ENCODE data around the gene PTPN18. TPM values are rescaled to one million over a fixed set of nuclear protein-coding genes. Genes with fewer than 3 reads are reported as not detected.
A peak's percentile ranks its signal among the peaks of the same experiment; 100 is the strongest.
"Not testable (repeated sequence)": the region's sequence is repeated elsewhere in the genome, so short reads cannot be mapped to it uniquely, and the experiment has no call there.

Gene PTPN18
- total and polyA plus RNA-seq, 3 donors from 2014 or later, result 23.3 to 33.0 (median 23.4) TPM

GRCh38 chr2:130391058-130391871 lies 35.4 kb downstream of the PTPN18 start:
- peaks cover 36% of the 10 kb centered on the region for H3K4me1 ChIP-seq
- intact Hi-C loops (cut with DNase I; ENCODE audit: low total_unique reads), result no loop called here
- no peak for TF ChIP-seq CTCF (IDR thresholded peaks at IDR 0.05)
- no peak for TF ChIP-seq POLR2A (IDR thresholded peaks at IDR 0.05)
- peak overlapping the region; percentile 69 to 77 for H3K4me3 ChIP-seq
- H3K9me3 ChIP-seq, result no peaks in the 10 kb centered on the region
- DNase-seq, result peak; percentile 90
- WGBS, 2 donors, result 1% methylated on average over 41 to 59 of the region's 59 CpGs
- H3K36me3 ChIP-seq (ENCODE audit: low read depth, missing control alignments), result no peaks in the 10 kb centered on the region
- peak overlapping the region; percentile 90 to 92 for H3K27ac ChIP-seq
- no peaks in the 10 kb centered on the region for H3K27me3 ChIP-seq

DNA sequence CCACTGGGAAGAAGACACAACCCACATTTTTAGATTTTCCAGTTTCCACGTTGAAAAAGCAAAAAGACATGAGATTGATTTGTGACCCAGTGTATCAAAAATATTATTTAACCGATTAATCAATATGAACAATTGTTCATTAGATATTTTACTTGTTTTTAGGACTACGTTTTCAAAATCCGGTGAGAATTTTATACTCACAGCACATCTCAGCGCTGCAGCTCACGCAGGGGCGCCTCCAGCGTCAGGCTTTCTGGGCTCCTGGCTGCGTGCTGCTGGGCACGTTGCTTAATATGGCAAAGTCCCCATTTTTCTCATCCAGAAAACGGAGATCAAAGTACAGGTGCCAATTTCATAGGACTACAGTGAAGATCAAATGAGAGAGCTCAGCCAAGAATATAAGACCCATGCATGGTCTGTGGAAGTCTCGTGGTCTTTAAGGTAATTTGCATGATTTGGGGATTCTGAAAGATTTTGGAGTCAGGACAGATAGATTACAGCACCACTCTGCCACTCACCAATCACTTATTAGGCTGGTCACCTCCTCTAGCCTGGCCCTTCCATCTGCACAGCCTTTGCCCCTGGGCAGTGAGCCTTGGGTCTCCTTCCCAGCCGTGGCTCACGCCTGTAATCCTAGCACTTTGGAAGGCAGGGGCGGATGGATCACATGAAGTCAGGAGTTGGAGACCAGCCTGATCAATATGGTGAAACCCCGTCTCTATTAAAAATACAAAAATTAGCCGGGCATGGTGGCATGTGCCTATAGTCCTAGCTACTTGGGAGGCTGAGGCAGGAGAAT lies 36.2 kb downstream of the PTPN18 start:
- peak overlapping the region; percentile 69 to 77 for H3K4me3 ChIP-seq
- peaks cover 28% of the 10 kb centered on the region for H3K4me1 ChIP-seq
- H3K27me3 ChIP-seq, result no peaks in the 10 kb centered on the region
- 12 to 22% methylated on average over 17 of the region's 17 CpGs for WGBS, 2 donors
- H3K27ac ChIP-seq, result peak overlapping the region; percentile 90 to 92
- intact Hi-C loops (cut with DNase I; ENCODE audit: low total_unique reads), result no loop called here
- H3K9me3 ChIP-seq, result no peaks in the 10 kb centered on the region
- TF ChIP-seq CTCF (IDR thresholded peaks at IDR 0.05) (no peak), POLR2A (IDR thresholded peaks at IDR 0.05) (no peak)
- no peaks in the 10 kb centered on the region for H3K36me3 ChIP-seq (ENCODE audit: low read depth, missing control alignments)
- no peak for DNase-seq

DNA sequence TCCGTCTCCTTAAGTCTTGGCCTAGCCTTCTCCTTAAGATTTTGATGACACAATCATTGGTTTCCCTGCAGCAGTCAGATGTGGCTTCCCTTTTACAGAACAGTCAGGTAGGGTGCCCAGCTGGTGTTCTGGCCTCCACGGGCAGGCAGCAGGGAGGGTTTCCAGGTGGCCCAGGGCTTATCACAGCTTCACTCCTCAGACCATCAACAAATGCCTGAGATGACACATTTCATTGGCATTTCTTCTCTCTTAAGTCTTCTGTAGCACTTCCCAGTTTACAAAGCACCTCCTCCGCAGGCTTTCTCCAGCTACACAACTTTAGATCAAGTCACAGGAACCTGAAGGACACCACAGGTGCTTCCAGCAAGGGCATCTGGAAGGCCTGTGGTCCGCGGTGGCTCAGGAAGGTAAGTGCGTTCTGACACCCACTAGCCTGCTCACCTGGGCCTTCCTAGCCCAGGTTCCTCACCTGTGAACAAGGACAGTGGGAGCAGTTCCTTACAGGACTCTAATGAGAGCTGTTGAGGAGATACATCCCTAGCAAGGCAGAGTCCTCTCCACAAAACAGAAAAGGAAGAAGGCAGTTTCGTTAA lies 37.6 kb downstream of the PTPN18 start:
- intact Hi-C loops (cut with DNase I; ENCODE audit: low total_unique reads), result no loop called here
- H3K27me3 ChIP-seq, result no peaks in the 10 kb centered on the region
- no peak overlapping the region for H3K27ac ChIP-seq
- peaks cover 14% of the 10 kb centered on the region for H3K4me1 ChIP-seq
- H3K4me3 ChIP-seq, result no peak overlapping the region
- DNase-seq, result no peak
- no peaks in the 10 kb centered on the region for H3K36me3 ChIP-seq (ENCODE audit: low read depth, missing control alignments)
- 86 to 88% methylated on average over 6 to 7 of the region's 7 CpGs for WGBS, 2 donors
- no peak for TF ChIP-seq CTCF (IDR thresholded peaks at IDR 0.05)
- no peak for TF ChIP-seq POLR2A (IDR thresholded peaks at IDR 0.05)
- no peaks in the 10 kb centered on the region for H3K9me3 ChIP-seq

- H3K27me3 ChIP-seq; H3K9me3 ChIP-seq; DNase-seq; intact Hi-C loops (cut with DNase I; ENCODE audit: low total_unique reads); H3K27ac ChIP-seq; H3K4me1 ChIP-seq; H3K4me3 ChIP-seq; H3K36me3 ChIP-seq (ENCODE audit: low read depth, missing control alignments): not testable (repeated sequence)
- no CpG with 5 or more reads among the region's 2 CpGs for WGBS, 2 donors
These were observed 50.4 kb downstream of the PTPN18 start for GRCh38 chr2:130406280-130406679.

- H3K27me3 ChIP-seq; H3K27ac ChIP-seq; H3K4me1 ChIP-seq; H3K36me3 ChIP-seq (ENCODE audit: low read depth, missing control alignments); intact Hi-C loops (cut with DNase I; ENCODE audit: low total_unique reads); H3K9me3 ChIP-seq; H3K4me3 ChIP-seq: not testable (repeated sequence)
- peak; percentile 52 for DNase-seq
- 82 to 88% methylated on average over 1 of the region's 1 CpG for WGBS, 2 donors
These were observed 60.8 kb downstream of the PTPN18 start for GRCh38 chr2:130416693-130417092.

GRCh38 chr2:130418845-130419244 lies 63.0 kb downstream of the PTPN18 start:
- H3K4me3 ChIP-seq; DNase-seq; H3K36me3 ChIP-seq (ENCODE audit: low read depth, missing control alignments); H3K27ac ChIP-seq; H3K27me3 ChIP-seq; H3K9me3 ChIP-seq; H3K4me1 ChIP-seq; intact Hi-C loops (cut with DNase I; ENCODE audit: low total_unique reads): not testable (repeated sequence)
- 82 to 93% methylated on average over 1 of the region's 1 CpG for WGBS, 2 donors
